ENCODE measurements around the gene F11. TPM values are rescaled to one million over a fixed set of nuclear protein-coding genes. Genes with fewer than 3 reads are reported as not detected.
"Not testable (repeated sequence)": the region's sequence is repeated elsewhere in the genome, so short reads cannot be mapped to it uniquely, and the experiment has no call there.

The F11 gene
- total RNA-seq, 1 donor from 2014 or later, result not detected

DNA sequence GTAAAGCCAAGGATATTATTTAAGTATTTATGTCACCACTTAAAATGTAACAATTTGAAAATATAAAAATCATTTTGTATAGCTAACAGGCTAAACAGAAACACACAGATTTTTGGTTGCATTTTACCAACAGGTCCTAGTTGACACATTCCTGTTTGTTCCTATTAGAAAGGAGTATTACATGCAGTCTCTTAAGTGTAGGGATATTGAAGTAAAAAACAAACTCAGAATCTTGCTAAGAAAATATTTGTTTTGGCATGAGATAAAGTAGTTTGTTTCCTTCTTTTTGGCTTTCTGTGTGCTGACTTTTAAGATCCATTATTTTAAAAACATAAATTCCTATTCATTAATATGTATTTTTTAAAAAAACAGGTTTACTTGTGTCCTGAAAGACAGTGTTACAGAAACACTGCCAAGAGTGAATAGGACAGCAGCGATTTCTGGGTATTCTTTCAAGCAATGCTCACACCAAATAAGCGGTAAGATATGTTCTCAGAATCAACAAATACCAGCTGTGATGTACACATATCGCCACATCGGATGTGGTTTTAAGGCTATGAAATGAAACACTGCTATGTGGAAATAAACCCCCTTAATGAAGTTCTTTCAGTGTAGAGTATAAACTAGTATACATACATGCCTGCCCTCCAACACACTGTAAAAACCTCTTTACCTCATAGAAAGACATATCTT, 6.9 kb downstream of the F11 start:
- Histone ChIP-seq H3K9me3 (ENCODE audit: low read depth) (no peaks in the 10 kb centered on the region), H3F3A (ENCODE audit: low read depth) (no peaks in the 10 kb centered on the region), H3K27ac (no peak overlapping the region), H3K36me3 (no peaks in the 10 kb centered on the region), H3K4me3 (no peak overlapping the region), H2AFZ (replicated peaks) (no peak overlapping the region), H3K4me1 (no peaks in the 10 kb centered on the region), H4K20me1 (ENCODE audit: low read depth) (no peaks in the 10 kb centered on the region), H3K9ac (no peak overlapping the region), H3K4me2 (no peak overlapping the region), H3K79me2 (ENCODE audit: low read depth) (no peaks in the 10 kb centered on the region), H3K27me3 (no peaks in the 10 kb centered on the region)
- Mint-ChIP-seq H3K27me3 (ENCODE audit: insufficient read depth, low read depth) (peaks cover 3% of the 10 kb centered on the region), H3K4me1 (no peaks in the 10 kb centered on the region), H3K27ac (no peak overlapping the region), H3K9me3 (no peaks in the 10 kb centered on the region), H3K36me3 (no peaks in the 10 kb centered on the region), H3K4me3 (no peak overlapping the region)
- DNase-seq (ENCODE audit: low spot score), result no peak
- no peak for TF ChIP-seq CTCF (IDR thresholded peaks at IDR 0.05)
- no peak for TF ChIP-seq EZH2phosphoT487 (IDR thresholded peaks at IDR 0.05)
- TF ChIP-seq EZH2 (IDR thresholded peaks at IDR 0.05), result no peak

DNA sequence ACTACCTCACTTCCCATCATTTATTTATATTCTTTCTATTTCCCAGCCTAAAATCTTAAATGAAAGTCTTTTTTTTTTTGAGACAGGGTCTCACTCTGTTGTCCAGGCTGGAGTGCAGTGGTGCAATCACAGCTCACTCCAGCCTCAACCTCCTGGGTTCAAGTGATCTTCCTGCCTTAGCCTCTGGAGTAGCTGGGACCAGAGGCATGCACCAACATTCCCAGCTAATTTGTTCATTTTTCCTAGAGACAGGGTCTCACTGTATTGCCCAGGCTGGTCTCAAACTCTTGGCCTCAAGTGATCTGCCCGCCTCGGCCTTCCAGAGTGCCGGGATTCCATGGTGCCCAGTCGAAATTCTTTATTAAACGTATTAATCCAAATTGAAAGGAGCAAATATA, 7.4 kb downstream of the F11 start:
- H3K36me3 ChIP-seq; H3K4me3 ChIP-seq; H3K36me3 Mint-ChIP-seq; H4K20me1 ChIP-seq (ENCODE audit: low read depth); H3K27me3 Mint-ChIP-seq (ENCODE audit: insufficient read depth, low read depth); H2AFZ ChIP-seq (replicated peaks); H3K27ac ChIP-seq; H3F3A ChIP-seq (ENCODE audit: low read depth); H3K27me3 ChIP-seq; H3K9me3 Mint-ChIP-seq; H3K9me3 ChIP-seq (ENCODE audit: low read depth); H3K4me3 Mint-ChIP-seq; H3K4me2 ChIP-seq; H3K9ac ChIP-seq; H3K4me1 ChIP-seq; H3K4me1 Mint-ChIP-seq; H3K79me2 ChIP-seq (ENCODE audit: low read depth); DNase-seq (ENCODE audit: low spot score); H3K27ac Mint-ChIP-seq: not testable (repeated sequence)

GRCh38 chr4:186283311-186283710, 17.3 kb downstream of the F11 start:
- Mint-ChIP-seq H3K4me3 (no peak overlapping the region), H3K27ac (no peak overlapping the region), H3K27me3 (ENCODE audit: insufficient read depth, low read depth) (peaks cover 1% of the 10 kb centered on the region), H3K9me3 (no peaks in the 10 kb centered on the region), H3K4me1 (no peaks in the 10 kb centered on the region), H3K36me3 (no peaks in the 10 kb centered on the region)
- Histone ChIP-seq H2AFZ (replicated peaks) (no peak overlapping the region), H3K9me3 (ENCODE audit: low read depth) (no peaks in the 10 kb centered on the region), H3F3A (ENCODE audit: low read depth) (no peaks in the 10 kb centered on the region), H4K20me1 (ENCODE audit: low read depth) (no peaks in the 10 kb centered on the region), H3K9ac (no peak overlapping the region), H3K4me3 (no peak overlapping the region), H3K4me2 (no peak overlapping the region), H3K79me2 (ENCODE audit: low read depth) (no peaks in the 10 kb centered on the region), H3K36me3 (no peaks in the 10 kb centered on the region), H3K27me3 (no peaks in the 10 kb centered on the region), H3K4me1 (no peaks in the 10 kb centered on the region), H3K27ac (no peak overlapping the region)
- no peak for DNase-seq (ENCODE audit: low spot score)
- TF ChIP-seq CTCF (IDR thresholded peaks at IDR 0.05) (no peak), EZH2 (IDR thresholded peaks at IDR 0.05) (no peak), EZH2phosphoT487 (IDR thresholded peaks at IDR 0.05) (no peak)

GRCh38 chr4:186285147-186285546, 19.2 kb downstream of the F11 start:
- Mint-ChIP-seq H3K27ac (no peak overlapping the region), H3K4me1 (no peaks in the 10 kb centered on the region), H3K4me3 (no peak overlapping the region), H3K36me3 (no peaks in the 10 kb centered on the region), H3K9me3 (no peaks in the 10 kb centered on the region), H3K27me3 (ENCODE audit: insufficient read depth, low read depth) (peaks cover 3% of the 10 kb centered on the region)
- H3F3A ChIP-seq (ENCODE audit: low read depth), result no peaks in the 10 kb centered on the region
- H3K4me2 ChIP-seq, result no peak overlapping the region
- no peak overlapping the region for H2AFZ ChIP-seq (replicated peaks)
- no peaks in the 10 kb centered on the region for H3K36me3 ChIP-seq
- H3K9me3 ChIP-seq (ENCODE audit: low read depth), result no peaks in the 10 kb centered on the region
- H3K4me1 ChIP-seq, result no peaks in the 10 kb centered on the region
- H3K27ac ChIP-seq, result no peak overlapping the region
- no peak for DNase-seq (ENCODE audit: low spot score)
- H3K4me3 ChIP-seq, result no peak overlapping the region
- H3K9ac ChIP-seq, result no peak overlapping the region
- H3K27me3 ChIP-seq, result no peaks in the 10 kb centered on the region
- TF ChIP-seq EZH2phosphoT487 (IDR thresholded peaks at IDR 0.05) (no peak), CTCF (IDR thresholded peaks at IDR 0.05) (no peak), EZH2 (IDR thresholded peaks at IDR 0.05) (no peak)
- no peaks in the 10 kb centered on the region for H4K20me1 ChIP-seq (ENCODE audit: low read depth)
- H3K79me2 ChIP-seq (ENCODE audit: low read depth), result no peaks in the 10 kb centered on the region
